Transverse colon (tissue), 4 donors: ENCODE measurements around the gene ZRANB3. TPM values are rescaled to one million over a fixed set of nuclear protein-coding genes. Genes with fewer than 3 reads are reported as not detected.

ENCODE experiments used
- DNase-seq: peaks from one replicate; pipeline ENCODE4 v3.0.0-alpha.2; 2019
- H3K27ac ChIP-seq, 4 donors: fragments of 200-600 bp; sonication (generic); 2 replicates each; pipeline ENCODE4 v1.5.1; 2016 to 2018; ENCODE audit warnings: inconsistent platforms in 4 of 4
- H3K27me3 ChIP-seq: fragments of 200-600 bp; sonication (generic); 2 replicates; pipeline ENCODE4 v1.5.1; 2017; ENCODE audit warnings: inconsistent platforms
- H3K36me3 ChIP-seq, 4 donors: fragments of 200-600 bp; sonication (generic); 2 replicates each; pipeline ENCODE4 v1.5.1; 2017 to 2019; ENCODE audit warnings: inconsistent platforms in 4 of 4
- H3K4me1 ChIP-seq, 4 donors: fragments of 200-600 bp; sonication (generic); 2 replicates each; pipeline ENCODE4 v1.5.1; 2017 to 2020; ENCODE audit warnings: inconsistent platforms in 4 of 4
- H3K4me3 ChIP-seq, 4 donors: fragments of 200-600 bp; sonication (generic); 1 replicate in 1 of 4; 2 replicates in 3 of 4; pipeline versions ENCODE4 v1.5.1 to v1.6.1; 2017 to 2019; ENCODE audit warnings: inconsistent platforms in 4 of 4
- H3K9me3 ChIP-seq, 2 donors: fragments of 200-600 bp; sonication (generic); 2 replicates each; pipeline ENCODE4 v1.5.1; 2017 to 2019; ENCODE audit warnings: inconsistent platforms in 2 of 2
- CTCF ChIP-seq, 5 experiments: fragments of 200-600 bp in 3 of 5; fragments of 450-650 bp in 2 of 5; sonication (generic) in 3 of 5; IDR thresholded peaks; 1 replicate in 2 of 5; 2 replicates in 3 of 5; pipeline ENCODE4 v1.5.1; 2016 to 2017; ENCODE audit warnings: antibody characterized with exemption in 5 of 5, inconsistent platforms in 3 of 5, mild to moderate bottlenecking in 2 of 5, moderate library complexity in 1 of 5
- EP300 ChIP-seq: sonication (generic); formaldehyde crosslinking; IDR thresholded peaks from one replicate; pipeline ENCODE4 v1.6.1; 2017; ENCODE audit warnings: antibody characterized with exemption, low read depth
- POLR2A ChIP-seq: fragments of 450-650 bp; IDR thresholded peaks from one replicate; pipeline ENCODE4 v1.6.1; 2016; ENCODE audit warnings: antibody characterized with exemption, mild to moderate bottlenecking, moderate library complexity
- POLR2AphosphoS5 ChIP-seq, 3 donors: sonication (generic); formaldehyde crosslinking; IDR thresholded peaks; one replicate each; pipeline ENCODE4 v1.6.1; 2016; ENCODE audit warnings: antibody characterized with exemption in 3 of 3
- WGBS, 2 donors: methylation state at CpG; one replicate each; pipeline ENCODE4 v1.1.5; 2018; ENCODE audit warnings: low coverage in 1 of 2; 5-methylcytosine and 5-hydroxymethylcytosine counted together
- in situ Hi-C, 4 donors: fragments of 200-750 bp; cut with MboI; loops; one replicate each; pipeline versions ENCODE4 v1.15.0 to v1.15.1; 2017; ENCODE audit warnings: low sequenced_read_pairs in 3 of 4, low pct_ligation_motif_present in 1 of 4, low pct_unique_long_range_greater_than_20kb in 1 of 4
- intact Hi-C: fragments of 100-400 bp; cut with DNase I; formaldehyde crosslinking; loops from one replicate; pipeline ENCODE4 v1.15.1; 2023; ENCODE audit warnings: low total_unique reads
- total RNA-seq, 4 donors: library from RNA; depleted of rRNA; stranded (reverse); fragments of >200 nt; gene quantifications; one replicate each; pipeline ENCODE4 v1.1.0, GENCODE V29; 2016

ZRANB3 gene
- total RNA-seq, 4 donors from 2014 or later = 0.37 to 3.0 (median 1.6) TPM

GRCh38 chr2:135257383-135258090 lies 273.5 kb downstream of the ZRANB3 start:
- in situ Hi-C loops = no loop called here
- no peak for DNase-seq
- no peak overlapping the region for H3K4me3 ChIP-seq
- intact Hi-C loops = no loop called here
- no peaks in the 10 kb centered on the region for H3K9me3 ChIP-seq
- TF ChIP-seq EP300 (no peak), POLR2AphosphoS5 (IDR thresholded peaks at IDR 0.05) (no peak), POLR2A (no peak)
- 86 to 100% methylated on average over 1 to 2 of the region's 2 CpGs for WGBS, 2 donors
- no peaks in the 10 kb centered on the region for H3K27me3 ChIP-seq
- H3K27ac ChIP-seq = no peak overlapping the region
- H3K36me3 ChIP-seq = no peaks in the 10 kb centered on the region
- no peaks in the 10 kb centered on the region for H3K4me1 ChIP-seq

- no peak overlapping the region for H3K27ac ChIP-seq
- TF ChIP-seq POLR2A (no peak), EP300 (no peak), POLR2AphosphoS5 (IDR thresholded peaks at IDR 0.05) (no peak), CTCF (IDR thresholded peaks at IDR 0.05) (no peak)
- H3K4me1 ChIP-seq = no peaks in the 10 kb centered on the region
- DNase-seq = no peak
- H3K9me3 ChIP-seq = no peaks in the 10 kb centered on the region
- no peak overlapping the region for H3K4me3 ChIP-seq
- WGBS, 2 donors = 100% methylated on average over 1 to 3 of the region's 3 CpGs
- intact Hi-C loops (no loop called here), in situ Hi-C loops (no loop called here)
- no peaks in the 10 kb centered on the region for H3K36me3 ChIP-seq
- no peaks in the 10 kb centered on the region for H3K27me3 ChIP-seq
Measured at GRCh38 chr2:135256531-135257260, 274.3 kb downstream of the ZRANB3 start.

GRCh38 chr2:135255208-135255607 lies 275.8 kb downstream of the ZRANB3 start:
- H3K4me3 ChIP-seq = no peak overlapping the region
- in situ Hi-C loops (no loop called here), intact Hi-C loops (no loop called here)
- WGBS, 2 donors = 64% methylated on average over 1 of the region's 1 CpG; no CpG with 5 or more reads in 1 of the 2 donors
- no peaks in the 10 kb centered on the region for H3K36me3 ChIP-seq
- H3K9me3 ChIP-seq = peaks cover 0 to 2% of the 10 kb centered on the region in 2 donors
- H3K27ac ChIP-seq = no peak overlapping the region
- no peak for TF ChIP-seq POLR2AphosphoS5 (IDR thresholded peaks at IDR 0.05)
- no peak for TF ChIP-seq POLR2A
- no peak for TF ChIP-seq EP300
- TF ChIP-seq CTCF (IDR thresholded peaks at IDR 0.05) = no peak
- DNase-seq = no peak
- no peaks in the 10 kb centered on the region for H3K4me1 ChIP-seq
- H3K27me3 ChIP-seq = no peaks in the 10 kb centered on the region

GRCh38 chr2:135252805-135253458 lies 278.1 kb downstream of the ZRANB3 start:
- in situ Hi-C loops (no loop called here), intact Hi-C loops (no loop called here)
- WGBS, 2 donors = 94 to 100% methylated on average over 1 to 2 of the region's 2 CpGs
- peaks cover 0 to 6% of the 10 kb centered on the region in 2 donors for H3K9me3 ChIP-seq
- DNase-seq = no peak
- no peak overlapping the region for H3K27ac ChIP-seq
- H3K4me3 ChIP-seq = no peak overlapping the region
- no peak for TF ChIP-seq CTCF (IDR thresholded peaks at IDR 0.05)
- no peak for TF ChIP-seq POLR2AphosphoS5 (IDR thresholded peaks at IDR 0.05)
- no peak for TF ChIP-seq POLR2A
- no peak for TF ChIP-seq EP300
- no peaks in the 10 kb centered on the region for H3K4me1 ChIP-seq
- no peaks in the 10 kb centered on the region for H3K36me3 ChIP-seq
- H3K27me3 ChIP-seq = no peaks in the 10 kb centered on the region
